ENCODE data around the gene SHOC2.

SHOC2 gene

DNA sequence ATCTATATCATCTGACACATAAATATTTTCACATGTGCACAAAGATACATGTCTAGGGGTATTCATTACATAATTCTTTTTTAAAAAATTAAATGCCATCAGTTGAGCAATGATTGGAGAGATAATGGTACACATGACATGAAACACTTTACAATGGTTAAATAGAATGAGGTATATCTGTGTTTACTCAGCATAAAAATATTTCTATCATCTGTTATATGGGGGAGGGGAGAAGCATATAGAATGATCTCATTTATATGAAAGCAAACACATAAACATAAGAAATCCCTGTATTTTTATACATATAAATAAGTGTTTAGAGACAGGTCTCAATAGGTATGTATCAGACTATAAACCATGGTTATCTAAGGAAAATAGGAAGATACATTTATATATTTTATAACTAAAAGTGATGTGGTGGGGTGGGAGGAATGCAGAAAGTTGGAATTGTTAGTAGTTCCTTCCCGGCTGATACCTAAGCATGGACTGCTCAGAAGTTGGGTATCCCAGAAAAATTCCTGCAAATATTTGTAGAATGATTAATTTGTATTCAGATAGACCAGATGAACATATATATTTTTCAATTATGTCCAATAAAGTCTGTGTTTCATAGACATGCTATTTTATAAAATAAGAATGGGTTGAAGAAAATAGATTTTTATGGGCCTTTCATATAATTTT is 75.1 kb downstream of the SHOC2 start:
- H3K4me1 ChIP-seq (ENCODE audit: control insufficient read depth in 1 of 2, insufficient read depth in 2 of 2, low read length in 2 of 2) = no peaks in the 10 kb centered on the region
- no peak overlapping the region for H3K4me2 ChIP-seq (ENCODE audit: low read length)
- no peaks in the 10 kb centered on the region for H3K27me3 ChIP-seq (ENCODE audit: insufficient read depth, low read length)
- H3K4ac ChIP-seq (ENCODE audit: low read depth, low read length) = no peak overlapping the region
- no peak overlapping the region for H4K12ac ChIP-seq (ENCODE audit: low read depth, low read length)
- H2BK120ac ChIP-seq (ENCODE audit: insufficient read depth, low read length, poor library complexity) = no peak overlapping the region
- H4K91ac ChIP-seq (ENCODE audit: low read depth, low read length) = no peak overlapping the region
- no peak overlapping the region for H2AFZ ChIP-seq (ENCODE audit: insufficient read depth, low read length, poor library complexity)
- no peak overlapping the region for H3K9ac ChIP-seq (ENCODE audit: low read length)
- no peaks in the 10 kb centered on the region for H3K79me1 ChIP-seq (ENCODE audit: low read length)
- no peak overlapping the region for H2BK12ac ChIP-seq (ENCODE audit: low read length)
- H3K18ac ChIP-seq (ENCODE audit: low read length) = no peak overlapping the region
- no peak overlapping the region for H4K8ac ChIP-seq (ENCODE audit: low read depth, low read length)
- H2AK5ac ChIP-seq (ENCODE audit: low read length) = no peak overlapping the region
- no peak overlapping the region for H3K4me3 ChIP-seq (ENCODE audit: low read depth, low read length)
- no peaks in the 10 kb centered on the region for H3K36me3 ChIP-seq (ENCODE audit: control insufficient read depth in 1 of 2, insufficient read depth in 2 of 2, low read length in 2 of 2)
- no peak overlapping the region for H3K27ac ChIP-seq (ENCODE audit: low read depth, low read length)
- no peak overlapping the region for H3K14ac ChIP-seq (ENCODE audit: low read length)
- no peaks in the 10 kb centered on the region for H3K9me3 ChIP-seq (ENCODE audit: insufficient read depth, low read depth, low read length)
- no peak overlapping the region for H3K23ac ChIP-seq (ENCODE audit: low read length)
- no CpG with 5 or more reads among the region's 1 CpG for WGBS (ENCODE audit: extremely low coverage, insufficient coverage, insufficient read length)
- no peak for DNase-seq
- H2BK5ac ChIP-seq (ENCODE audit: low read depth, low read length, poor library complexity) = no peak overlapping the region
- H3K79me2 ChIP-seq (ENCODE audit: control insufficient read depth, insufficient read depth, low read length, poor library complexity) = no peaks in the 10 kb centered on the region

DNA sequence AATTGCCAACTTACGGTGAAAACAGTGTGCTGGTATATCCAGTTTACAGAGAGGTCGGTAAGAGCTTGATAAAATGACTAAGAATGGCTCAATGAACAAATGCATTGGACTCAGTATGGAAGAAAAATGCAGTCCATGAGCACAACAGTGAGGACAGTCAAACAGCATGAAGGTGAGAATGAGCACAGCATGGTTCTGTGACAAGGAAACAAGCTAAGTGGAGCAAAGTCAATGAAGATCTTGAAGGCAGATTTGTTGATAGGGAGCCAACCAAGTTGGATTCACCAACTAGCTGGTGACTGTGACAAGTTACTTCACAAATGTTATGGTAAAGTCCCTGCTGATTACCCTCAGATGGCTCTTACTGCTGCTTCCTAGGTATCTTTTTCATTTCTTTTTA is 75.9 kb downstream of the SHOC2 start:
- Histone ChIP-seq H2BK12ac (ENCODE audit: low read length) (no peak overlapping the region), H4K8ac (ENCODE audit: low read depth, low read length) (no peak overlapping the region), H3K4me2 (ENCODE audit: low read length) (no peak overlapping the region), H3K79me1 (ENCODE audit: low read length) (no peaks in the 10 kb centered on the region), H3K14ac (ENCODE audit: low read length) (no peak overlapping the region), H2AK5ac (ENCODE audit: low read length) (no peak overlapping the region), H3K9me3 (ENCODE audit: insufficient read depth, low read depth, low read length) (no peaks in the 10 kb centered on the region), H3K4ac (ENCODE audit: low read depth, low read length) (no peak overlapping the region), H3K79me2 (ENCODE audit: control insufficient read depth, insufficient read depth, low read length, poor library complexity) (no peaks in the 10 kb centered on the region), H2BK120ac (ENCODE audit: insufficient read depth, low read length, poor library complexity) (no peak overlapping the region), H3K9ac (ENCODE audit: low read length) (no peak overlapping the region), H2BK5ac (ENCODE audit: low read depth, low read length, poor library complexity) (no peak overlapping the region), H4K91ac (ENCODE audit: low read depth, low read length) (no peak overlapping the region), H3K36me3 (ENCODE audit: control insufficient read depth in 1 of 2, insufficient read depth in 2 of 2, low read length in 2 of 2) (no peaks in the 10 kb centered on the region), H3K4me1 (ENCODE audit: control insufficient read depth in 1 of 2, insufficient read depth in 2 of 2, low read length in 2 of 2) (no peaks in the 10 kb centered on the region), H3K4me3 (ENCODE audit: low read depth, low read length) (no peak overlapping the region), H2AFZ (ENCODE audit: insufficient read depth, low read length, poor library complexity) (no peak overlapping the region), H3K18ac (ENCODE audit: low read length) (no peak overlapping the region), H3K27ac (ENCODE audit: low read depth, low read length) (no peak overlapping the region), H4K12ac (ENCODE audit: low read depth, low read length) (no peak overlapping the region), H3K23ac (ENCODE audit: low read length) (no peak overlapping the region), H3K27me3 (ENCODE audit: insufficient read depth, low read length) (no peaks in the 10 kb centered on the region)
- no CpG with 5 or more reads among the region's 2 CpGs for WGBS (ENCODE audit: extremely low coverage, insufficient coverage, insufficient read length)
- DNase-seq = no peak

DNA sequence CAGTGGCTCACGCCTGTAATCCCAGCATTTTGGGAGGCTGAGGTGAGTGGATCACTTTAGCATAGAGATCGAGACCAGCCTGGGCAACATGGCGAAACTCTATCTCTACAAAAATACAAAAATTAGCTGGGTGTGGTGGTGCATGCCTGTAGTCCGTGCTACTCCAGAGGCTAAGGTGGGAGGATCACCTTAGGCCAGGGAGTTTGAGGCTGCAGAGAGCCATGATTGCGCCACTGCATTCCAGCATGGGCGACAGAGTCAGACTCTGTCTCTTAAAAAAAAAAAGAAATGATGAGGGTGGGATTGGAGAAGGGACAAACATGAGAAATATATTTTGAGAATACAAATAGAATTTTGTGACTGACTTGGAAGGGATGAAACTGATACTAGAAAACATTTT is 76.9 kb downstream of the SHOC2 start:
- Histone ChIP-seq H4K91ac (ENCODE audit: low read depth, low read length) (no peak overlapping the region), H2AK5ac (ENCODE audit: low read length) (no peak overlapping the region), H3K79me1 (ENCODE audit: low read length) (no peaks in the 10 kb centered on the region), H3K36me3 (ENCODE audit: control insufficient read depth in 1 of 2, insufficient read depth in 2 of 2, low read length in 2 of 2) (peaks cover 3% of the 10 kb centered on the region in 2 experiments), H3K14ac (ENCODE audit: low read length) (no peak overlapping the region), H3K9ac (ENCODE audit: low read length) (no peak overlapping the region), H3K27me3 (ENCODE audit: insufficient read depth, low read length) (no peaks in the 10 kb centered on the region), H3K9me3 (ENCODE audit: insufficient read depth, low read depth, low read length) (no peaks in the 10 kb centered on the region), H3K79me2 (ENCODE audit: control insufficient read depth, insufficient read depth, low read length, poor library complexity) (no peaks in the 10 kb centered on the region), H2AFZ (ENCODE audit: insufficient read depth, low read length, poor library complexity) (no peak overlapping the region), H3K27ac (ENCODE audit: low read depth, low read length) (no peak overlapping the region), H3K18ac (ENCODE audit: low read length) (no peak overlapping the region), H3K4ac (ENCODE audit: low read depth, low read length) (no peak overlapping the region), H4K8ac (ENCODE audit: low read depth, low read length) (no peak overlapping the region), H3K4me2 (ENCODE audit: low read length) (no peak overlapping the region), H2BK120ac (ENCODE audit: insufficient read depth, low read length, poor library complexity) (no peak overlapping the region), H2BK12ac (ENCODE audit: low read length) (no peak overlapping the region), H2BK5ac (ENCODE audit: low read depth, low read length, poor library complexity) (no peak overlapping the region), H3K23ac (ENCODE audit: low read length) (no peak overlapping the region), H3K4me1 (ENCODE audit: control insufficient read depth in 1 of 2, insufficient read depth in 2 of 2, low read length in 2 of 2) (no peaks in the 10 kb centered on the region), H4K12ac (ENCODE audit: low read depth, low read length) (no peak overlapping the region), H3K4me3 (ENCODE audit: low read depth, low read length) (no peak overlapping the region)
- peak; percentile 7 to 58 for DNase-seq
- WGBS (ENCODE audit: extremely low coverage, insufficient coverage, insufficient read length) = no CpG with 5 or more reads among the region's 6 CpGs

DNA sequence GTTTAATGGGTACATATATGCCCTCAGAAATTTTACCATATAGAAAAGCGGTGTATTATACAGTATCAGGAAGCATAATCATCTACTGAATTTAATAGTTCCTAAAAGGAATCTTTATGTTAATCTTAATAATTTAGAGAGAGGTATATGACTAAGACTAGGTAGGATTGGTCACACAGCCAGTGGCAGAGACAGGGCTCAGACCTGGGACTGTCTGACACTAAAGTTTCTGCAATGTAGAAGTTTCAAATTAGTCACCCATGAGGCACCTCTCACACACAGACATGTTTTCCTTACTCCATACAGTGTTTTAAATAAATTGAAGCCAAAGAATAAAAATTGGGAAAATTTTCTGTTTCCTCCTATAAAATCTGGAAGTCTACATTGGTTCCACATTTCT is 84.6 kb downstream of the SHOC2 start:
- Histone ChIP-seq H2BK5ac (ENCODE audit: low read depth, low read length, poor library complexity) (no peak overlapping the region), H3K27ac (ENCODE audit: low read depth, low read length) (no peak overlapping the region), H3K9ac (ENCODE audit: low read length) (no peak overlapping the region), H3K4ac (ENCODE audit: low read depth, low read length) (no peak overlapping the region), H2BK120ac (ENCODE audit: insufficient read depth, low read length, poor library complexity) (no peak overlapping the region), H4K12ac (ENCODE audit: low read depth, low read length) (no peak overlapping the region), H3K23ac (ENCODE audit: low read length) (no peak overlapping the region), H3K14ac (ENCODE audit: low read length) (no peak overlapping the region), H3K79me2 (ENCODE audit: control insufficient read depth, insufficient read depth, low read length, poor library complexity) (no peaks in the 10 kb centered on the region), H3K4me3 (ENCODE audit: low read depth, low read length) (no peak overlapping the region), H3K36me3 (ENCODE audit: control insufficient read depth in 1 of 2, insufficient read depth in 2 of 2, low read length in 2 of 2) (peaks cover 3% of the 10 kb centered on the region in 2 experiments), H2AK5ac (ENCODE audit: low read length) (no peak overlapping the region), H4K8ac (ENCODE audit: low read depth, low read length) (no peak overlapping the region), H3K4me1 (ENCODE audit: control insufficient read depth in 1 of 2, insufficient read depth in 2 of 2, low read length in 2 of 2) (no peaks in the 10 kb centered on the region), H3K27me3 (ENCODE audit: insufficient read depth, low read length) (no peaks in the 10 kb centered on the region), H3K4me2 (ENCODE audit: low read length) (no peak overlapping the region), H2BK12ac (ENCODE audit: low read length) (no peak overlapping the region), H3K79me1 (ENCODE audit: low read length) (no peaks in the 10 kb centered on the region), H2AFZ (ENCODE audit: insufficient read depth, low read length, poor library complexity) (no peak overlapping the region), H4K91ac (ENCODE audit: low read depth, low read length) (no peak overlapping the region), H3K9me3 (ENCODE audit: insufficient read depth, low read depth, low read length) (no peaks in the 10 kb centered on the region), H3K18ac (ENCODE audit: low read length) (no peak overlapping the region)
- no CpG with 5 or more reads among the region's 1 CpG for WGBS (ENCODE audit: extremely low coverage, insufficient coverage, insufficient read length)
- DNase-seq = no peak
